ENCODE results near the gene PHOSPHO1. TPM values are rescaled to one million over a fixed set of nuclear protein-coding genes. Genes with fewer than 3 reads are reported as not detected.

PHOSPHO1 gene
- total and polyA plus RNA-seq, 2 of the 13 experiments (the other 11 are each of a cell fraction or from before 2014, with no cell fraction given), result not detected

GRCh38 chr17:49241692-49242397 lies 11.3 kb upstream of the PHOSPHO1 start (continued):
- TF ChIP-seq DNMT1 (CRISPR knock-in tag; IDR thresholded peaks at IDR 0.05), result no peak
- no peak for TF ChIP-seq RFXANK (CRISPR knock-in tag; IDR thresholded peaks at IDR 0.05)
- TF ChIP-seq EP300 (IDR thresholded peaks at IDR 0.05; ENCODE audit: low read depth in 2 of 2, low read length in 2 of 2), result no peak
- TF ChIP-seq EP300 (CRISPR knock-in tag; IDR thresholded peaks at IDR 0.05; ENCODE audit: borderline replicate concordance), result no peak
- TF ChIP-seq ZNF574 (CRISPR knock-in tag; IDR thresholded peaks at IDR 0.05), result no peak
- TF ChIP-seq SNAI1 (CRISPR knock-in tag; IDR thresholded peaks at IDR 0.05; ENCODE audit: borderline replicate concordance), result no peak
- TF ChIP-seq RAD21 (CRISPR knock-in tag; IDR thresholded peaks at IDR 0.05), result no peak
- no peak for TF ChIP-seq MTF1 (CRISPR knock-in tag; IDR thresholded peaks at IDR 0.05)
- no peak for TF ChIP-seq E2F2 (CRISPR knock-in tag; IDR thresholded peaks at IDR 0.05; ENCODE audit: borderline replicate concordance)

GRCh38 chr17:49241040-49241439 lies 10.5 kb upstream of the PHOSPHO1 start:
- no TSS peak for BruUV-seq (replicated peaks)
- DNase-seq (ENCODE audit: low spot score) (no peak), FAIRE-seq (no peak), ATAC-seq (no peak)
- intact Hi-C loops (cut with micrococcal nuclease; ENCODE audit: unreplicated experiment), result no loop called here
- no peaks in the 10 kb centered on the region for H3K36me3 ChIP-seq (replicated peaks in 1 of 2; ENCODE audit: control insufficient read depth in 1 of 2, insufficient read depth in 2 of 2, low read length in 2 of 2)
- in situ Hi-C loops (cut with HindIII; ENCODE audit: extremely low pct_ligation_motif_present, low pct_unique_long_range_greater_than_20kb), result no loop called here
- no peaks in the 10 kb centered on the region for H4K20me1 ChIP-seq (ENCODE audit: insufficient read depth, low read length)
- H3K27ac ChIP-seq (ENCODE audit: extremely low read length, insufficient read depth, low read length), result no peak overlapping the region
- no peaks in the 10 kb centered on the region for H3K9me3 ChIP-seq (ENCODE audit: low read length)
- CTCF ChIA-PET (ENCODE audit: low intra/inter-chr PET ratio, low total read pairs), result no interaction called here
- H3K4me3 ChIP-seq (replicated peaks in 1 of 3; ENCODE audit: insufficient read depth in 1 of 3, low read depth in 2 of 3, low read length in 3 of 3), result no peak overlapping the region
- H3K4me2 ChIP-seq (ENCODE audit: low read depth, low read length), result no peak overlapping the region
- WGBS (ENCODE audit: low lambda C conversion rate), result 62% methylated on average over 8 of the region's 8 CpGs
- no peaks in the 10 kb centered on the region for H3K79me2 ChIP-seq (ENCODE audit: insufficient read depth, low read length)
- POLR2A ChIA-PET, result no interaction called here
- no peak overlapping the region for H2AFZ ChIP-seq (ENCODE audit: low read length)
- H3K27me3 ChIP-seq (ENCODE audit: control insufficient read depth in 1 of 2, insufficient read depth in 2 of 2, low read length in 2 of 2), result peaks cover 0 to 13% of the 10 kb centered on the region in 2 experiments; a peak in 4 of 5 replicates
- H3K9ac ChIP-seq (ENCODE audit: insufficient read depth, low read depth, low read length), result no peak overlapping the region
- H3K4me1 ChIP-seq (ENCODE audit: insufficient read depth, low read length), result peaks cover 12% of the 10 kb centered on the region
- TF ChIP-seq ZNF136 (CRISPR knock-in tag; IDR thresholded peaks at IDR 0.05; ENCODE audit: low read depth) (no peak), GTF2F1 (IDR thresholded peaks at IDR 0.05; ENCODE audit: low read length) (no peak), ZNF451 (CRISPR knock-in tag; IDR thresholded peaks at IDR 0.05) (no peak), SNRNP70 (IDR thresholded peaks at IDR 0.05; ENCODE audit: low read depth, low read length) (no peak), FOXO4 (CRISPR knock-in tag; conservative IDR thresholded peaks at IDR 0.05) (no peak), ZFAT (CRISPR knock-in tag; conservative IDR thresholded peaks at IDR 0.05) (no peak), ZNF780A (CRISPR knock-in tag; IDR thresholded peaks at IDR 0.05) (no peak), ZNF264 (CRISPR knock-in tag; IDR thresholded peaks at IDR 0.05) (no peak)
